ENCODE measurements around the gene MEOX1. TPM values are rescaled to one million over a fixed set of nuclear protein-coding genes. Genes with fewer than 3 reads are reported as not detected.
A peak's percentile ranks its signal among the peaks of the same experiment; 100 is the strongest.

MEOX1 gene
- total and polyA plus RNA-seq, 2 of the 8 experiments (the other 6 are each of a cell fraction or from before 2014, with no cell fraction given), result not detected

DNA sequence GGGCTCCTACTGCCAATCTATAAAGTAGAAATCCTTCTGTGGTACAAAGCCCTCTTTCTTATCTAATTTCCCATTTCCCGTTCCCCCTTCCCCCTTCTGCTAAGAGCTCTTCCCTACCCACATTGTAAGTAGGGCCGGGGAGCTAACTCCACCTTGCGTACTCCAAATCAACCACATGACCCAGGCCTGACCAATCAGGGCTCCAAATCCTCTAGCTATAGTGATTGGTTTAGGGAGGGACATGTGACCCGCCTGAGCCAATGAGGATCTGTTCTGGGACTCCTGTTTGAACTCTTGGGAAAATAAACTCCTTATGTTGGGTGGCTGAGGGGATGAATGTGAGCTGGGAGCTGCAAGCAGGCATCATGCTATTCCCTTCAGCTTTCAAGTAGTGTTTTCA is 40.9 kb upstream of the MEOX1 start:
- Histone ChIP-seq H3K4ac (replicated peaks; ENCODE audit: insufficient read length, low read depth, low read length) (no peak overlapping the region), H3K4me2 (ENCODE audit: insufficient read depth in 1 of 2, low read depth in 2 of 2, low read length in 2 of 2) (no peak overlapping the region), H3K18ac (ENCODE audit: extremely low read depth, low read length) (no peak overlapping the region), H4K8ac (ENCODE audit: extremely low read depth, insufficient read depth, low read length) (no peak overlapping the region), H3K23ac (ENCODE audit: insufficient read length) (no peak overlapping the region), H3K4me3 (ENCODE audit: extremely low read depth in 1 of 4, insufficient read depth in 2 of 4, low read depth in 3 of 4, low read length in 4 of 4) (no peak overlapping the region), H3K27ac (ENCODE audit: low read depth, low read length) (no peak overlapping the region), H3K9ac (replicated peaks in 1 of 4; ENCODE audit: extremely low read depth in 1 of 4, low read depth in 3 of 4, low read length in 3 of 4) (no peak overlapping the region), H2BK12ac (ENCODE audit: low read depth, low read length) (no peak overlapping the region), H3K9me3 (ENCODE audit: insufficient read depth in 2 of 2, low read depth in 1 of 2, low read length in 1 of 2) (no peaks in the 10 kb centered on the region), H2AFZ (ENCODE audit: low read length) (0 out of 2 replicates have a peak overlapping the region, but pooled peaks have one; percentile 34), H3K79me2 (ENCODE audit: control insufficient read depth in 1 of 2, insufficient read depth in 2 of 2, low read length in 2 of 2) (no peaks in the 10 kb centered on the region), H2AK5ac (ENCODE audit: low read depth, low read length) (no peak overlapping the region), H3K56ac (replicated peaks; ENCODE audit: insufficient read length, low read depth, low read length) (no peak overlapping the region), H3K23me2 (ENCODE audit: low read depth, low read length) (no peaks in the 10 kb centered on the region), H3K14ac (ENCODE audit: insufficient read length) (no peak overlapping the region), H3K4me1 (replicated peaks in 1 of 4; ENCODE audit: control insufficient read depth in 3 of 4, insufficient read depth in 4 of 4, low read length in 3 of 4) (peaks cover 0 to 7% (median 3%) of the 10 kb centered on the region in 4 experiments; a peak in 5 of 7 replicates), H3K27me3 (replicated peaks in 1 of 4; ENCODE audit: control insufficient read depth in 3 of 4, extremely low read depth in 1 of 4, insufficient read depth in 3 of 4, low read length in 3 of 4) (no peaks in the 10 kb centered on the region), H3K79me1 (ENCODE audit: low read depth, low read length) (no peaks in the 10 kb centered on the region), H4K91ac (replicated peaks; ENCODE audit: insufficient read length, low read length) (no peak overlapping the region), H2BK5ac (ENCODE audit: low read depth, low read length) (no peak overlapping the region), H4K5ac (ENCODE audit: insufficient read length, low read depth, low read length) (no peak overlapping the region), H3K36me3 (ENCODE audit: control insufficient read depth in 2 of 4, insufficient read depth in 4 of 4, low read length in 3 of 4) (no peaks in the 10 kb centered on the region), H4K20me1 (replicated peaks in 1 of 2; ENCODE audit: control insufficient read depth in 1 of 2, insufficient read depth in 2 of 2, low read length in 2 of 2) (no peaks in the 10 kb centered on the region), H2BK120ac (replicated peaks; ENCODE audit: low read depth, low read length) (no peak overlapping the region), H2BK15ac (ENCODE audit: low read length) (no peak overlapping the region), H2BK20ac (ENCODE audit: low read length) (no peak overlapping the region)
- FAIRE-seq, result peak; percentile 78
- WGBS, 2 experiments (ENCODE audit: extremely low coverage in 1 of 2, insufficient coverage in 1 of 2, insufficient read length in 1 of 2, insufficient replicate concordance in 2 of 2, low coverage in 1 of 2, low lambda C conversion rate in 2 of 2, missing lambda C conversion rate in 1 of 2), result 75% methylated on average over 4 of the region's 4 CpGs; no CpG with 5 or more reads in 1 of the 2 experiments
- ChIA-PET CTCF (ENCODE audit: partially characterized antibody) (interaction anchor here (0.8 to 23.7 kb wide), 8 partner anchors 8 to 176 kb away, joined by 3 to 969 read pairs (median 5); partner anchors contain the start of gene SOST), POLR2A (ENCODE audit: partially characterized antibody) (interaction anchor here (0.7 to 1.5 kb wide), 3 partner anchors 11 to 173 kb away, joined by 3 to 7 read pairs (median 6); partner anchors contain the start of gene SOST)
- peak in 1 of 2 experiments; percentile 75 for DNase-seq (ENCODE audit: low read depth in 1 of 2, low spot score in 2 of 2)
- TF ChIP-seq, protein P1, sequence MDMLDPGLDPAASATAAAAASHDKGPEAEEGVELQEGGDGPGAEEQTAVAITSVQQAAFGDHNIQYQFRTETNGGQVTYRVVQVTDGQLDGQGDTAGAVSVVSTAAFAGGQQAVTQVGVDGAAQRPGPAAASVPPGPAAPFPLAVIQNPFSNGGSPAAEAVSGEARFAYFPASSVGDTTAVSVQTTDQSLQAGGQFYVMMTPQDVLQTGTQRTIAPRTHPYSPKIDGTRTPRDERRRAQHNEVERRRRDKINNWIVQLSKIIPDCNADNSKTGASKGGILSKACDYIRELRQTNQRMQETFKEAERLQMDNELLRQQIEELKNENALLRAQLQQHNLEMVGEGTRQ (IDR thresholded peaks at IDR 0.05; ENCODE audit: low read length), result peak; percentile 94
- TF ChIP-seq RAD21 (IDR thresholded peaks at IDR 0.05 in 1 of 2, conservative IDR thresholded peaks at IDR 0.05 in 1 of 2; ENCODE audit: low read depth in 2 of 2, low read length in 2 of 2) (no peak), CHD2 (IDR thresholded peaks at IDR 0.05; ENCODE audit: low read length) (peak; percentile 48; the same call in 1 of the 2 replicates), NANOG (IDR thresholded peaks at IDR 0.05; ENCODE audit: insufficient read depth, low read depth, low read length, poor library complexity, severe bottlenecking) (no peak), SP1 (IDR thresholded peaks at IDR 0.05; ENCODE audit: low read depth, low read length) (peak; percentile 64; the same call in 1 of the 2 replicates), ATF3 (IDR thresholded peaks at IDR 0.05; ENCODE audit: insufficient read depth, low read depth, low read length) (peak; percentile 85)
